ENCODE measurements around the gene RGS4. TPM values are rescaled to one million over a fixed set of nuclear protein-coding genes. Genes with fewer than 3 reads are reported as not detected.

RGS4 gene
- total RNA-seq, 1 experiment from 2014 or later = not detected

GRCh38 chr1:163063143-163063542, 6.0 kb upstream of the RGS4 start:
- Histone ChIP-seq H3K27ac (no peak overlapping the region), H3K36me3 (ENCODE audit: low read depth) (no peaks in the 10 kb centered on the region), H3K9me3 (ENCODE audit: insufficient read depth, low read depth) (no peaks in the 10 kb centered on the region), H4K20me1 (ENCODE audit: insufficient read depth) (no peaks in the 10 kb centered on the region), H3K27me3 (ENCODE audit: insufficient read depth, low read depth) (no peaks in the 10 kb centered on the region), H3K4me3 (no peak overlapping the region), H3F3A (ENCODE audit: insufficient read depth, low read depth) (no peaks in the 10 kb centered on the region), H3K79me2 (ENCODE audit: low read depth) (no peaks in the 10 kb centered on the region), H3K4me2 (no peak overlapping the region), H3K4me1 (replicated peaks; ENCODE audit: insufficient read depth) (no peaks in the 10 kb centered on the region), H2AFZ (no peak overlapping the region), H3K9me2 (ENCODE audit: insufficient read depth) (peaks cover 6% of the 10 kb centered on the region; the same call in 1 of the 2 replicates)
- BruUV-seq (replicated peaks) = no TSS peak
- TF ChIP-seq EZH2 (IDR thresholded peaks at IDR 0.05; ENCODE audit: low read depth) = no peak
- no peak for TF ChIP-seq CTCF (conservative IDR thresholded peaks at IDR 0.05)
- intact Hi-C loops (cut with micrococcal nuclease; ENCODE audit: unreplicated experiment) = no loop called here
- POLR2A ChIA-PET (ENCODE audit: unreplicated experiment) = no interaction called here
- DNase-seq = no peak
- CTCF ChIA-PET = no interaction called here

GRCh38 chr1:163063610-163064009, 5.6 kb upstream of the RGS4 start:
- H3K36me3 ChIP-seq (ENCODE audit: low read depth) = no peaks in the 10 kb centered on the region
- POLR2A ChIA-PET (ENCODE audit: unreplicated experiment) = no interaction called here
- H3K79me2 ChIP-seq (ENCODE audit: low read depth) = no peaks in the 10 kb centered on the region
- CTCF ChIA-PET = no interaction called here
- no peaks in the 10 kb centered on the region for H3K4me1 ChIP-seq (replicated peaks; ENCODE audit: insufficient read depth)
- DNase-seq = no peak
- no peaks in the 10 kb centered on the region for H3F3A ChIP-seq (ENCODE audit: insufficient read depth, low read depth)
- H3K27ac ChIP-seq = no peak overlapping the region
- no peak overlapping the region for H3K4me2 ChIP-seq
- BruUV-seq (replicated peaks) = no TSS peak
- H3K27me3 ChIP-seq (ENCODE audit: insufficient read depth, low read depth) = no peaks in the 10 kb centered on the region
- TF ChIP-seq EZH2 (IDR thresholded peaks at IDR 0.05; ENCODE audit: low read depth) = no peak
- TF ChIP-seq CTCF (conservative IDR thresholded peaks at IDR 0.05) = no peak
- no peaks in the 10 kb centered on the region for H4K20me1 ChIP-seq (ENCODE audit: insufficient read depth)
- H3K9me2 ChIP-seq (ENCODE audit: insufficient read depth) = peaks cover 6% of the 10 kb centered on the region; the same call in 1 of the 2 replicates
- no peak overlapping the region for H3K4me3 ChIP-seq
- H2AFZ ChIP-seq = no peak overlapping the region
- intact Hi-C loops (cut with micrococcal nuclease; ENCODE audit: unreplicated experiment) = no loop called here
- no peaks in the 10 kb centered on the region for H3K9me3 ChIP-seq (ENCODE audit: insufficient read depth, low read depth)

- TF ChIP-seq CTCF (conservative IDR thresholded peaks at IDR 0.05) (no peak), EZH2 (IDR thresholded peaks at IDR 0.05; ENCODE audit: low read depth) (no peak)
- Histone ChIP-seq H4K20me1 (ENCODE audit: insufficient read depth) (no peaks in the 10 kb centered on the region), H3K9me3 (ENCODE audit: insufficient read depth, low read depth) (no peaks in the 10 kb centered on the region), H3F3A (ENCODE audit: insufficient read depth, low read depth) (no peaks in the 10 kb centered on the region), H3K4me1 (replicated peaks; ENCODE audit: insufficient read depth) (no peaks in the 10 kb centered on the region), H3K27ac (no peak overlapping the region), H3K4me3 (no peak overlapping the region), H3K36me3 (ENCODE audit: low read depth) (no peaks in the 10 kb centered on the region), H3K27me3 (ENCODE audit: insufficient read depth, low read depth) (no peaks in the 10 kb centered on the region), H3K79me2 (ENCODE audit: low read depth) (no peaks in the 10 kb centered on the region), H3K9me2 (ENCODE audit: insufficient read depth) (0 out of 2 replicates have a peak, but pooled peaks cover 3% of the 10 kb centered on the region), H3K4me2 (no peak overlapping the region), H2AFZ (no peak overlapping the region)
- no peak for DNase-seq
- no TSS peak for BruUV-seq (replicated peaks)
- intact Hi-C loops (cut with micrococcal nuclease; ENCODE audit: unreplicated experiment) = no loop called here
- POLR2A ChIA-PET (ENCODE audit: unreplicated experiment) = no interaction called here
- CTCF ChIA-PET = no interaction called here
Measured at GRCh38 chr1:163066168-163066567, 3.0 kb upstream of the RGS4 start.
